ENCODE results near the gene WEE2.
A peak's percentile ranks its signal among the peaks of the same experiment; 100 is the strongest.

The WEE2 gene

DNA sequence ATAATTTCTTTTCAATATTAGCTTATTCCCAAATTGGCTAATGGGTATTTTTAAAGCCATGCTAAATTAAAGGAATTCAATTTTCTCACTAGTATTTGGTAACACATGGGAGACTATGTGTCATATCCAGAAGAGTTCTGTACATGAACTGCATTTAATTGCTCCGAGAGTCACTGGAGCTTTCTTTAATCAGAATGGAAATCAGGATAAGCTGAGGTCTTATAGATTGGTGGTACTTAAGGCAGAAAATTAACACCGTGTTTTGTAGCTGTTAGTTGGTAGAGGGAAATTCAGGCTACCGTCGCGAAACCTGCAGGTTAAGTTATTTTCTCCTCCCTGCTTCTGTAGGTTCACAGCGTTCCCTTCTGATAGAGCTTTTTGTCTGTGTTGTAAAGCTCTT lies at the start of gene WEE2:
Gene WEE2, plus strand, starts transcription at position 3 of the 400 bp plus-strand sequence. CDS start 406 bp downstream, outside the sequence.
- H3K4me3 ChIP-seq (replicated peaks in 1 of 2; ENCODE audit: low read depth in 2 of 2, low read length in 2 of 2): no peak within 1 kb of the TSS
- TF ChIP-seq, protein P1, sequence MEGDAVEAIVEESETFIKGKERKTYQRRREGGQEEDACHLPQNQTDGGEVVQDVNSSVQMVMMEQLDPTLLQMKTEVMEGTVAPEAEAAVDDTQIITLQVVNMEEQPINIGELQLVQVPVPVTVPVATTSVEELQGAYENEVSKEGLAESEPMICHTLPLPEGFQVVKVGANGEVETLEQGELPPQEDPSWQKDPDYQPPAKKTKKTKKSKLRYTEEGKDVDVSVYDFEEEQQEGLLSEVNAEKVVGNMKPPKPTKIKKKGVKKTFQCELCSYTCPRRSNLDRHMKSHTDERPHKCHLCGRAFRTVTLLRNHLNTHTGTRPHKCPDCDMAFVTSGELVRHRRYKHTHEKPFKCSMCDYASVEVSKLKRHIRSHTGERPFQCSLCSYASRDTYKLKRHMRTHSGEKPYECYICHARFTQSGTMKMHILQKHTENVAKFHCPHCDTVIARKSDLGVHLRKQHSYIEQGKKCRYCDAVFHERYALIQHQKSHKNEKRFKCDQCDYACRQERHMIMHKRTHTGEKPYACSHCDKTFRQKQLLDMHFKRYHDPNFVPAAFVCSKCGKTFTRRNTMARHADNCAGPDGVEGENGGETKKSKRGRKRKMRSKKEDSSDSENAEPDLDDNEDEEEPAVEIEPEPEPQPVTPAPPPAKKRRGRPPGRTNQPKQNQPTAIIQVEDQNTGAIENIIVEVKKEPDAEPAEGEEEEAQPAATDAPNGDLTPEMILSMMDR (IDR thresholded peaks at IDR 0.05; ENCODE audit: low read depth, low read length): no peak
- no peak for DNase-seq (ENCODE audit: low read depth in 2 of 2)

DNA sequence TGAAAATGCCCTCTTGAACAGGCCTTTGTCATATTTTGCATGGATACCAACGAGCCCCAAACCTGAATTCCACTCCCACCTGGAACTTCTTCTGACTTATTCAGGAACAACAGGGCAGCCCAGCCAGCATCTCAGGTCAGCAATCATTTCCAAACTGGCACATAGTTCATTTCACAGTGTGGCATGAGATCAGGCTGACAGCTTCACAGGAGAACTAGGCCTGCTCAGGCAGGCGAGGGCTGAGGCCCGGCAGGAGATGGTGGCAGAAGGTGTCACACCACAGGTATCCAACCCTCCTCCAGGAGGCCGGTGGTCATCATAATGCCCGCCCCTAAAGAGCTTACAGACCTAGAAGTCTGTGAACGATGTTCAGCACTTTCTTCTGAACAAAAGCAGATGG lies 48.7 kb upstream of the WEE2 start:
- H3K4me3 ChIP-seq (replicated peaks in 1 of 2; ENCODE audit: low read depth in 2 of 2, low read length in 2 of 2): no peak overlapping the region
- TF ChIP-seq, protein P1 (IDR thresholded peaks at IDR 0.05; ENCODE audit: low read depth, low read length): no peak
- DNase-seq (ENCODE audit: low read depth in 2 of 2): no peak

DNA sequence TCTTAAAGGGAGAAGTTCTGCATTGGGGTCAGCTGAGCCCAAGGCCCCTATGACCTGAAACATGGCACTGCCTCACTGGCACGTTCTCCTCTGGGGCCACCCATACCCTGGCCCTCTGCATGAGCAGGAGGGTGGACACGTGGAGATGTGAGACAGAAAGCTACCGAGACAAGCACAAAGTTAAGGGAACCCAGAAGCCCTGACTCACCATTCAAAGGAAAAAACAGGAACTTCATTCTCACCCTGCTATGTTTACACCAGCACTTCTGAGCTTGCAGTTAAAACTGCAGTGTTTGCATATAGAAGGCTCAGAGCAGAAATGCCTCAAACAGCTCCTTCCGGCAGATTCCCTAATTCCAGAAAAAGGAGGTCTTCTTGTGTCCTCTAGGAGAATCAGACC lies 47.9 kb upstream of the WEE2 start:
- DNase-seq (ENCODE audit: low read depth in 2 of 2): no peak
- TF ChIP-seq, protein P1 (IDR thresholded peaks at IDR 0.05; ENCODE audit: low read depth, low read length): no peak
- H3K4me3 ChIP-seq (replicated peaks in 1 of 2; ENCODE audit: low read depth in 2 of 2, low read length in 2 of 2): no peak overlapping the region

DNA sequence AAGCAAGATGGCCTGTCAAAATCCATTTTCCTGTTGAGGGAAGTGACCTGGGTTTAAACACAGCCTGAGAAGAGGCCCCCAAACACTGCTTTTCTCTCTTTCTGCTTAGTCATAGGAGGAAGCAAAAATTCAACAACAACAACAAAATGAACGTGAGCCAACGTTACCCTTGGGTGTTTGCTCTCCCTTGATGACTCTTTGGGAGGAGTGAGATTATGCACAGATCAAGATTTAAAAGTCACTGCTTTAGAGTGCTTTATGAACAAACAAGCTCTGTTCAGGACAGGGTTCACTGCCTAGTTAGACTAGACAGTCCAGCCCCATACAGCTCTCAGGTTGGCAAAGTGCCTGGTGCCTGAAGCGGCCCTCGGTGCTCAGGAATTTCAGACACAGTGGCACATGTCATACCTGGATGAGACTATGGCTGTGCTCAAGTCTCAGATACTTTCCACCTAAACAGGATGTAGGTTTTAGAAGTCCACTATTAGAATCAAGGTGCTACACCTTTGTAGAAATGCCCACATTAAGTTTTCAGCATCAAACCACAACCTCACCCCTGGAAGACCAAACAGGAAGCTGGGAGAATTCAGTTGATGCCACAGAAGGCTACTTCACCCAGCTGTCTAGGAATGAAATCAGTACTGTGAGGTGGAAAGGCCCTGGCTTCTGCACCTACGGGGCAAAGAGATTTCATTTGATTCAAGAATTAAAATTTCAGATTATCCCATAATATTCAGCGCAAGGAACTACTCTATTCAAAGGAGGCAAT lies 44.9 kb upstream of the WEE2 start:
- H3K4me3 ChIP-seq (replicated peaks in 1 of 2; ENCODE audit: low read depth in 2 of 2, low read length in 2 of 2): no peak overlapping the region
- DNase-seq (ENCODE audit: low read depth in 2 of 2): peak; percentile 28 to 55
- TF ChIP-seq, protein P1 (IDR thresholded peaks at IDR 0.05; ENCODE audit: low read depth, low read length): no peak

DNA sequence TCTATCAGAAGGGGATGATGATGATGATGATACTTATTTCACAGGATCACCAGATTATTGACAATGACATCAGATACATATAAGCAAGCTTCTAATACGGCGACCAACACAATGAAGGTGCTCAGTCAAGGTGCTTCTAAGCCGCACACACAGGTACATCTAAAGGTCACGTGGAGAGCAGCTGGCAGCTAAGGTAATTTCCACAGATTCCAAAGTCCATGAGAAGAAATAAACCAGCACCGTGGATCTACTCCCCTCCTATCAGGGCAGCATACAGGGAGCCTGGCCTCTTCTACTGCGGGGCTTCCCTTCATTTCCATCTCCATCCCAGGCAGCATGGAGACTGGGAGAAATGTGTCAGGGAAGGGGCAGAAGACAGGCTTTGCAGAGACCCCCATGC lies 43.7 kb upstream of the WEE2 start:
- no peak for DNase-seq (ENCODE audit: low read depth in 2 of 2)
- H3K4me3 ChIP-seq (replicated peaks in 1 of 2; ENCODE audit: low read depth in 2 of 2, low read length in 2 of 2): no peak overlapping the region

DNA sequence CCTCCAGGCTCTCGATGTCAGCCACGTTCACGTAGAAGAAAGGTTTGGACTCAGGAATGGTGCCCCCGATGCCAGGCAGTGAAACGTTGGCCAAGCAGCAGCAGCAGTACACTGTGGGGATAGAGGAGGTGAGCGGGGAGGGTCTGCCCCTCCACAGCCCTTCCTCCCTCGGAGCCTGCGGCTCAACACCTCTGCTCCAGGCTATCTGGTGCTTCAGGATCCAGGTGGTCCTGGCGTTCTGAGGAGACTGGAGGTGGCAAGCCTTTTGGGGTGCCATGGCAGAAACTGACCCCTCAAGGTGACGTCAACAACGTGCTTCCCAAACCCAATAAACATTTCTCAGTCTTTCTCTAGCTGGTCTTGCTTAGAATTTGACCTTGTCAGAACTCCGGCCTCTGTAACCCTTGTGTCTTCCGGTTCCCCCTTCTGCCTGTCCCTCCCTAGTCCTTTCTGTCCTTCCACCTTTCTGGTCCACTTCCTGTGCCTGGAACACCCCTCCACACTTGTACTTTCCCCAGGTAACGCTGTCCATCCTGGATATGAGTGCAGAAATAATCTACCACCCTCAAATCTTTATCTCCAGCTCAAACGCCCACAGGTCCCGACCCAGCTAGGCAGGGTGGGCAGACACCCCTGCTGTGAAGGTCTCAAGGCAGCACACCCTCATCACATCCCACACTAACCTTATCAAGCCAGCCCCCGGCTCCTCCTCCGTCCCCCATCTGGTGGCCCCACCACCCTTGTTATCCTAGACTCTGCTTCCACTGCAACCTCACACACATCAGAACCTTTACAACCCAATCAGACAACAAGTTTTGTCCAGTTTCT lies 42.7 kb upstream of the WEE2 start:
- no peak for DNase-seq (ENCODE audit: low read depth in 2 of 2)
- H3K4me3 ChIP-seq (replicated peaks in 1 of 2; ENCODE audit: low read depth in 2 of 2, low read length in 2 of 2): no peak overlapping the region
- TF ChIP-seq, protein P1 (IDR thresholded peaks at IDR 0.05; ENCODE audit: low read depth, low read length): no peak

More for the DNA sequence above, 43.7 kb upstream of the WEE2 start:
- TF ChIP-seq, protein P1 (IDR thresholded peaks at IDR 0.05; ENCODE audit: low read depth, low read length): no peak

All from cardiac fibroblast (primary cell).